Heart left ventricle (tissue), 16 donors: ENCODE measurements around the gene PBX3. TPM values are rescaled to one million over a fixed set of nuclear protein-coding genes. Genes with fewer than 3 reads are reported as not detected.
A peak's percentile ranks its signal among the peaks of the same experiment; 100 is the strongest.

Experiments used
- ATAC-seq, 4 donors: fragments of 200-7000 bp; cut with Tn5 transposase; one replicate each; pipeline ENCODE4 v1.9.1; 2020 to 2022; ENCODE audit warnings: moderate library complexity in 4 of 4, mild to moderate bottlenecking in 3 of 4, moderate number of reproducible peaks in 1 of 4
- DNase-seq, 5 donors: peaks; one replicate each; pipeline ENCODE4 v3.0.0-alpha.2; 2020
- H3K27ac ChIP-seq, 12 donors: fragments of 200-600 bp; sonication (generic) in 4 of 12; one replicate each; pipeline versions ENCODE4 v1.5.0 to v1.8.0; 2016 to 2022; ENCODE audit warnings: mild to moderate bottlenecking in 2 of 12
- H3K27me3 ChIP-seq, 9 donors: fragments of 200-600 bp; sonication (generic) in 2 of 9; one replicate each; pipeline versions ENCODE4 v1.5.1 to v1.8.0; 2016 to 2022; ENCODE audit warnings: mild to moderate bottlenecking in 3 of 9
- H3K36me3 ChIP-seq, 9 donors: fragments of 200-600 bp; sonication (generic) in 2 of 9; one replicate each; pipeline versions ENCODE4 v1.5.0 to v1.8.0; 2018 to 2022; ENCODE audit warnings: mild to moderate bottlenecking in 2 of 9
- H3K4me1 ChIP-seq, 12 donors: fragments of 200-600 bp; sonication (generic) in 4 of 12; one replicate each; pipeline versions ENCODE4 v1.5.0 to v1.8.0; 2016 to 2022; ENCODE audit warnings: mild to moderate bottlenecking in 3 of 12
- H3K4me3 ChIP-seq, 12 donors: fragments of 200-600 bp; sonication (generic) in 4 of 12; one replicate each; pipeline versions ENCODE4 v1.5.0 to v1.8.0; 2017 to 2022; ENCODE audit warnings: mild to moderate bottlenecking in 9 of 12, moderate library complexity in 4 of 12
- H3K9me3 ChIP-seq, 12 donors: fragments of 200-600 bp; sonication (generic) in 4 of 12; one replicate each; pipeline versions ENCODE4 v1.5.0 to v1.8.0; 2016 to 2022; ENCODE audit warnings: mild to moderate bottlenecking in 1 of 12
- CTCF ChIP-seq, 12 donors: fragments of 200-600 bp; sonication (generic) in 4 of 12; IDR thresholded peaks; one replicate each; pipeline versions ENCODE4 v1.5.0 to v1.8.0; 2018 to 2022; ENCODE audit warnings: antibody characterized with exemption in 12 of 12, mild to moderate bottlenecking in 5 of 12
- POLR2A ChIP-seq, 2 donors: fragments of 450-650 bp; IDR thresholded peaks; one replicate each; pipeline ENCODE4 v1.6.1; 2017; ENCODE audit warnings: antibody characterized with exemption in 2 of 2, mild to moderate bottlenecking in 2 of 2, moderate library complexity in 2 of 2
- WGBS, 4 donors: extraction: QIAGEN DNeasy Blood & Tissue Kit in 2 of 4; methylation state at CpG; one replicate each; pipeline versions ENCODE4 v1.1.5 to v1.1.7; 2013 to 2018; 5-methylcytosine and 5-hydroxymethylcytosine counted together
- intact Hi-C, 10 donors: fragments of 100-400 bp; cut with DNase I; formaldehyde crosslinking; loops; one replicate each; pipeline versions ENCODE4 v1.11.1 to v1.14.2; 2022
- polyA plus RNA-seq, 2 donors: library from polyadenylated mRNA; stranded (reverse); fragments of 200-250 nt; gene quantifications; one replicate each; pipeline ENCODE4 v1.2.3, GENCODE V29; 2013
- total RNA-seq, 9 donors: library from RNA; depleted of rRNA in 2 of 9; stranded (reverse); fragments of >200 nt in 2 of 9; fragmentation: NEBNext Ultra II Directional in 3 of 9; extraction: Animal tissue kit (Norgen Biotek cat#: 25700) in 3 of 9; gene quantifications; one replicate each; pipeline versions ENCODE4 v1.1.0 to v1.2.4, GENCODE V29; 2016 to 2023
- donor health status: ischemic (EF 13 %, LVEDD 7.1; RV severe dilation, severe dysfunction).
- donor health status: healthy with polysubstance abuse.
- donor health status: DM: no; HTN: yes; CAD: no.
- donor health status: DM: no; HTN: no; CAD: no.
- donor health status: ischemic (EF 25% LVEDD 6.9; RV normal size, moderate dysfunction).
- donor health status: ischemic (EF 25% LVEDD 5.7; RV mildly dilated, moderate dysfunction).
- donor health status: healthy.
- donor health status: DM: yes; HTN: yes; CAD: no.
- donor health status: ischemic (EF 35%, LVEDD 5.7; RV mildly dilated, moderate dysfunction).
- donor health status: nonischemic (EF 11% LVEDD 7.7; RV severe dilation, severe dysfunction).
- donor health status: DM: yes; HTN: yes; CAD: no.
- donor health status: PGD.
- donor health status: ischemic (EF 29% LVEDD 5.4; RV normal size, mild dysfunction).
- donor health status: nonischemic (EF 23%, LVEDD 6.1; RV moderate dilation, normal function).

PBX3 gene
- total and polyA plus RNA-seq, 11 donors = 14.8 to 76.1 (median 53.4) TPM

- Histone ChIP-seq H3K27ac (no peak overlapping the region), H3K4me1 (peaks cover 0 to 26% (median 11%) of the 10 kb centered on the region in 12 donors), H3K9me3 (no peaks in the 10 kb centered on the region), H3K27me3 (no peaks in the 10 kb centered on the region), H3K4me3 (peak overlapping the region in 1 of 12 donors; percentile 90), H3K36me3 (no peaks in the 10 kb centered on the region)
- DNase-seq = no peak
- ATAC-seq = no peak
- no peak for TF ChIP-seq CTCF (IDR thresholded peaks at IDR 0.05)
- no peak for TF ChIP-seq POLR2A (IDR thresholded peaks at IDR 0.05)
- WGBS, 4 donors = 47 to 61% (median 56%) methylated on average over 1 of the region's 1 CpG
- intact Hi-C loops = loop anchor here in 9 of 10 donors (5.0 to 10.0 kb wide), 9 partner anchors 38 to 503 kb away; partner anchors contain the start of genes MAPKAP1 (in 3 of the 9) and HSPA5 (in 1 of the 9)
These were observed 2.2 kb upstream of the PBX3 start for GRCh38 chr9:125745018-125745417.

GRCh38 chr9:125745682-125746016 lies 1.5 kb upstream of the PBX3 start:
- no peak for TF ChIP-seq CTCF (IDR thresholded peaks at IDR 0.05)
- TF ChIP-seq POLR2A (IDR thresholded peaks at IDR 0.05) = no peak

GRCh38 chr9:125746017-125746773 lies 978 bp upstream of the PBX3 start:
- peak; percentile 95 to 96 (median 96) for ATAC-seq
- Histone ChIP-seq H3K4me3 (peak overlapping the region; percentile 43 to 96 (median 76)), H3K9me3 (no peaks in the 10 kb centered on the region), H3K36me3 (no peaks in the 10 kb centered on the region), H3K27me3 (no peaks in the 10 kb centered on the region), H3K27ac (peak overlapping the region; percentile 40 to 94 (median 88)), H3K4me1 (peaks cover 0 to 38% (median 12%) of the 10 kb centered on the region in 12 donors)
- peak; percentile 96 to 97 (median 97) for DNase-seq
- TF ChIP-seq CTCF (IDR thresholded peaks at IDR 0.05) (peak in 2 of 12 donors; percentile 6 to 9), POLR2A (IDR thresholded peaks at IDR 0.05) (peak in 1 of 2 donors; percentile 65)
- 0 to 1% (median 1%) methylated on average over 54 to 79 of the region's 79 CpGs for WGBS, 4 donors
- intact Hi-C loops = loop anchor here in 9 of 10 donors (2.0 to 10.0 kb wide), 10 partner anchors 39 to 504 kb away; partner anchors contain the start of genes MAPKAP1 (in 4 of the 9) and HSPA5 (in 1 of the 9)

More at GRCh38 chr9:125745682-125746016, 1.5 kb upstream of the PBX3 start:
- ATAC-seq = no peak
- intact Hi-C loops = loop anchor here in 9 of 10 donors (2.0 to 10.0 kb wide), 10 partner anchors 38 to 503 kb away; partner anchors contain the start of genes MAPKAP1 (in 4 of the 9) and HSPA5 (in 1 of the 9)
- H3K4me1 ChIP-seq = peaks cover 0 to 32% (median 11%) of the 10 kb centered on the region in 12 donors
- no peaks in the 10 kb centered on the region for H3K27me3 ChIP-seq
- peak overlapping the region; percentile 43 to 96 (median 76) for H3K4me3 ChIP-seq
- H3K9me3 ChIP-seq = no peaks in the 10 kb centered on the region
- H3K36me3 ChIP-seq = no peaks in the 10 kb centered on the region
- 27 to 36% (median 33%) methylated on average over 6 of the region's 6 CpGs for WGBS, 4 donors
- H3K27ac ChIP-seq = peak overlapping the region in 7 of 12 donors; percentile 69 to 94 (median 89)
- no peak for DNase-seq

GRCh38 chr9:125746774-125747052 lies 460 bp upstream of the PBX3 start:
- ATAC-seq (no peak), DNase-seq (no peak)
- intact Hi-C loops = loop anchor here in 9 of 10 donors (2.0 to 10.0 kb wide), 10 partner anchors 39 to 504 kb away; partner anchors contain the start of genes MAPKAP1 (in 4 of the 9) and HSPA5 (in 1 of the 9)

More at GRCh38 chr9:125746774-125747052, 460 bp upstream of the PBX3 start:
- Histone ChIP-seq H3K9me3 (no peaks in the 10 kb centered on the region), H3K36me3 (no peaks in the 10 kb centered on the region), H3K27ac (peak overlapping the region; percentile 40 to 94 (median 88)), H3K27me3 (no peaks in the 10 kb centered on the region), H3K4me1 (peaks cover 0 to 43% (median 18%) of the 10 kb centered on the region in 12 donors), H3K4me3 (peak overlapping the region; percentile 43 to 96 (median 76))
- TF ChIP-seq CTCF (IDR thresholded peaks at IDR 0.05) (no peak), POLR2A (IDR thresholded peaks at IDR 0.05) (no peak)
- WGBS, 4 donors = 0 to 1% (median 1%) methylated on average over 27 to 46 of the region's 46 CpGs; no CpG with 5 or more reads in 1 of the 4 donors
